Endothelial cell (in vitro differentiated cells): ENCODE data around the gene CCRL2. TPM values are rescaled to one million over a fixed set of nuclear protein-coding genes. Genes with fewer than 3 reads are reported as not detected.
"Not testable (repeated sequence)": the region's sequence is repeated elsewhere in the genome, so short reads cannot be mapped to it uniquely, and the experiment has no call there.

ENCODE experiments used
- DNase-seq: peaks from one replicate; pipeline ENCODE4 v3.0.0; 2021; ENCODE audit warnings: low spot score
- H3K27ac Mint-ChIP-seq: one replicate; pipeline ENCODE4 v1.8.0; 2021; ENCODE audit warnings: mixed read lengths, inconsistent platforms; ENCODE audit not compliant: unreplicated experiment
- H3K27me3 Mint-ChIP-seq: one replicate; pipeline ENCODE4 v1.8.0; 2021; ENCODE audit warnings: mild to moderate bottlenecking, moderate library complexity, mixed read lengths, inconsistent platforms; ENCODE audit not compliant: unreplicated experiment
- H3K36me3 Mint-ChIP-seq: one replicate; pipeline ENCODE4 v1.8.0; 2021; ENCODE audit warnings: mild to moderate bottlenecking, low read depth, mixed read lengths, inconsistent platforms; ENCODE audit not compliant: unreplicated experiment
- H3K4me1 Mint-ChIP-seq: one replicate; pipeline ENCODE4 v1.8.0; 2021; ENCODE audit warnings: mild to moderate bottlenecking, mixed read lengths, inconsistent platforms; ENCODE audit not compliant: unreplicated experiment
- H3K4me3 Mint-ChIP-seq: one replicate; pipeline ENCODE4 v1.8.0; 2021; ENCODE audit warnings: mild to moderate bottlenecking, mixed read lengths, inconsistent platforms; ENCODE audit not compliant: unreplicated experiment
- H3K9me3 Mint-ChIP-seq: one replicate; pipeline ENCODE4 v1.8.0; 2021; ENCODE audit warnings: mixed read lengths, inconsistent platforms; ENCODE audit not compliant: unreplicated experiment
- CTCF ChIP-seq: fragments of 200-600 bp; sonication (generic); IDR thresholded peaks from one replicate; pipeline ENCODE4 v1.5.0; 2021; ENCODE audit warnings: antibody characterized with exemption; ENCODE audit not compliant: unreplicated experiment
- total RNA-seq: library from RNA; stranded (reverse); fragmentation: NEBNext Ultra II Directional; extraction: Animal tissue kit (Norgen Biotek cat#: 25700); gene quantifications from one replicate; pipeline ENCODE4 v1.2.1, GENCODE V29; 2021; ENCODE audit not compliant: unreplicated experiment

The CCRL2 gene
- total RNA-seq, 1 donor from 2014 or later, result 1.4 TPM

- DNase-seq, H3K4me3 Mint-ChIP-seq, H3K27me3 Mint-ChIP-seq, H3K9me3 Mint-ChIP-seq, H3K36me3 Mint-ChIP-seq, H3K4me1 Mint-ChIP-seq, H3K27ac Mint-ChIP-seq: not testable (repeated sequence)
These were observed 26.1 kb downstream of the CCRL2 start for GRCh38 chr3:46433118-46433517.

- no peak for TF ChIP-seq CTCF
- no peak overlapping the region for H3K27ac Mint-ChIP-seq
- no peaks in the 10 kb centered on the region for H3K9me3 Mint-ChIP-seq
- peaks cover 9% of the 10 kb centered on the region for H3K27me3 Mint-ChIP-seq
- H3K4me3 Mint-ChIP-seq, result no peak overlapping the region
- peaks cover 8% of the 10 kb centered on the region for H3K36me3 Mint-ChIP-seq
- DNase-seq, result no peak
- H3K4me1 Mint-ChIP-seq, result peaks cover 4% of the 10 kb centered on the region
These were observed 26.8 kb downstream of the CCRL2 start for GRCh38 chr3:46433841-46434240.

- no peaks in the 10 kb centered on the region for H3K9me3 Mint-ChIP-seq
- H3K27me3 Mint-ChIP-seq, result peaks cover 9% of the 10 kb centered on the region
- TF ChIP-seq CTCF, result no peak
- no peak overlapping the region for H3K27ac Mint-ChIP-seq
- no peak for DNase-seq
- H3K36me3 Mint-ChIP-seq, result peaks cover 8% of the 10 kb centered on the region
- H3K4me1 Mint-ChIP-seq, result peaks cover 4% of the 10 kb centered on the region
- H3K4me3 Mint-ChIP-seq, result no peak overlapping the region
These were observed 28.1 kb downstream of the CCRL2 start for GRCh38 chr3:46435081-46435726.

GRCh38 chr3:46438831-46439230, 31.8 kb downstream of the CCRL2 start:
- Mint-ChIP-seq H3K9me3 (no peaks in the 10 kb centered on the region), H3K4me1 (no peaks in the 10 kb centered on the region), H3K4me3 (no peak overlapping the region), H3K27me3 (peaks cover 2% of the 10 kb centered on the region), H3K27ac (no peak overlapping the region), H3K36me3 (peaks cover 3% of the 10 kb centered on the region)
- TF ChIP-seq CTCF, result no peak
- DNase-seq, result no peak

- no peak for TF ChIP-seq CTCF
- Mint-ChIP-seq H3K4me1 (no peaks in the 10 kb centered on the region), H3K36me3 (peaks cover under 1% of the 10 kb centered on the region), H3K9me3 (no peaks in the 10 kb centered on the region), H3K27me3 (peaks cover 2% of the 10 kb centered on the region), H3K27ac (no peak overlapping the region), H3K4me3 (no peak overlapping the region)
- no peak for DNase-seq
These were observed 33.7 kb downstream of the CCRL2 start for GRCh38 chr3:46440531-46441294.
